Middle frontal gyrus (tissue), 1 donor: Measurements from ENCODE around the gene ANTXRL.
"Not testable (repeated sequence)": the region's sequence is repeated elsewhere in the genome, so short reads cannot be mapped to it uniquely, and the experiment has no call there.

ENCODE experiments used
- DNase-seq: peaks from one replicate; pipeline ENCODE4 v3.0.0-alpha.2; 2015; ENCODE audit warnings: low spot score; ENCODE audit errors: extremely low spot score

Gene ANTXRL

DNA sequence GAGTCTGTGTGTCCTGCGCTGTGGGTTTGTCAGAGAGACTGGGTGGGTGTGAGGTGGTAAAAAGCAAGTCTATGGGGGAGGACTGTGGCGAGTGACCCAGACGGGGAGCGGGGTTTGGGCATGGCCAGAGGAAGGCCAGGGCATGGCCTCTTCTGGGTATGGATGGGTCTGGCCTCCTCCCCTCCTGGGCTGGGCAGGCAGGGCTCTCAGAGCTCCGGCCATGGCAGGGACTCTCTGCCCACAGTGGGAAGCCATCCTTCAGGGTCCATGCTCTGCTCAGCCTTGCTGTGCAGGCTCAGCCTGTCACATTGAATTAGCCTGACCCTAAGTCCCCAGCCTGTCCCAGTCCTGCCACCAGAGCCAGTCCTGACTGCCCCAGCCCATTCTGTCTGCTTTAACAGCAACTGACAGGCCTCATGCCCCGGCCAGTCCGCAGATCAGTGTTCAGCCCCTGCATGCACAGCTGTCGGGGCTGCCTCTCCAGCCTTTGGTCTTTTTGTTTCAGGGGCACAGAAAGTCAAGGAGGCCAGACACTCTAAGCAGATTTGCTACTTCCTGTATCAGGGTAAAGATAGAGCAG lies 7.9 kb downstream of the ANTXRL start:
- DNase-seq = no peak

DNA sequence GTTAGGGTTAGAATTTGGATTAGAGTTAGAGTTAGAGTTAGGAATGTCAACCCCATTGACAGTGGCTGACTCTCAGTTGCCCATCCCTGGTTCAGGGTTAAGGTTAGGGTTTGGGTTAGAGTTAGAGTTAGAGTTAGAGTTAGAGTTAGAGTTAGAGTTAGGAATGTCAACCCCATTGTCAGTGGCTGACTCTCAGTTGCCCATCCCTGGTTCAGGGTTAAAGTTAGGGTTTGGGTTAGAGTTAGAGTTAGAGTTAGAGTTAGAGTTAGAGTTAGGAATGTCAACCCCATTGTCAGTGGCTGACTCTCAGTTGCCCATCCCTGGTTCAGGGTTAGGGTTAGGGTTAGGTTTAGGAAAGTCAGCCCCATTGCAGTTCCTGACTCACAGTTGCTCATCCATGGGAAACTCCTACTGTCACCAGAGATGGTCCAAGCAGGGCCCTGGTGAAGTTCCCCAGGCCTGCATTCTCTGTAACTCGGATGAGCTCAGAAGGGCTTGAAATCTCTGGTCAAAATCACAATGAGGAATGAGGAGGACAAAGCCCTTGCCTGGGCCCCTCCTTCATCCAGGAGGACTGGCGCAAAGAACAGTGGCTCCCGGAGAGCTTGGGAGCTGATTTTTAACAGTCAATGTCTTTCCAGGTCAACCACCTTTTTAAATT lies 8.7 kb downstream of the ANTXRL start:
- not testable (repeated sequence) for DNase-seq

DNA sequence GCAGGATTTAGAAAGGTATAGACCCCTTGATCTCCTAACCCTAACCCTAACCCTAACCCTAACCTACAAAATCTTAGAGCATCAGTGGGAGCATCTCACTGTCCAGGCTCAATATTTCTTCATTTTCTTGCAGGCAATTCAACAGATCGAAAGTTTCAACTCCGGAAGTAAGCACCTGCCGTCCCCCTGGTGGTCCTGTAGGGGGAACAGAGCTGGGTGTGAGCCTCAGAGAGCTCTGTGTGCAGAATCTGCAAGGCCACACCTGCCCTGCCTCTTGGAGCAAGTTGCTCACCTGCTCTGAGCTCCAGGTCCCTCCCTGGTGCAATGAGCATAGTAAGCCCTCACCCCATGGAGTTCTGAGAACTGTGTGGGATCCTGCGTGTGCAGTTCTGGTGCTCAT lies 9.3 kb downstream of the ANTXRL start:
- not testable (repeated sequence) for DNase-seq

DNA sequence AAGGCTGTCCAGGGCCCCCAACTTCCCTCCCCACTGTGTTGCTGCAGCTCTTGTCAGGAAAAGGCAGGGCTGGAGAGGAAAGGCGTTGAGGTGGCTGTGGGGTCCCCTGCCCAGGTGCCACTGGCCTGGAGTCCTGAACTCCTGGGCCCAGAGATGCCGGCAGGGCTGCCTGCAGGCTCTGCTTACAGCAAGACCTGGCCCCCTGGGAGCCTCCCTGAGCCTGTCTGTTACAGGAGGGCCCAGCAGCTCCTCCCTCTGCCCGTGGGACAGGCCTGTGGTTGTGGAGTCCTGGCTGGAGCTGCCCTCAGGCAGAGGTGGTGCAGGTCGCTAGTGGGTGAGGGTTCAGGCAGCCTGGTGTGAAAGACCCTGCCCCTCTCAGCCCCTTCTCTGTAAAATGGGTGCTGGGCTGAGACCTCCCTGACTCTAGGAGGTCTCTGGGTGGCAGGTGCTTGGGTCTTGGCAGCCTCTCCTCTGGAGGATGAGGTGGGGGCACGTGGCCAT lies 9.9 kb downstream of the ANTXRL start:
- no peak for DNase-seq

DNA sequence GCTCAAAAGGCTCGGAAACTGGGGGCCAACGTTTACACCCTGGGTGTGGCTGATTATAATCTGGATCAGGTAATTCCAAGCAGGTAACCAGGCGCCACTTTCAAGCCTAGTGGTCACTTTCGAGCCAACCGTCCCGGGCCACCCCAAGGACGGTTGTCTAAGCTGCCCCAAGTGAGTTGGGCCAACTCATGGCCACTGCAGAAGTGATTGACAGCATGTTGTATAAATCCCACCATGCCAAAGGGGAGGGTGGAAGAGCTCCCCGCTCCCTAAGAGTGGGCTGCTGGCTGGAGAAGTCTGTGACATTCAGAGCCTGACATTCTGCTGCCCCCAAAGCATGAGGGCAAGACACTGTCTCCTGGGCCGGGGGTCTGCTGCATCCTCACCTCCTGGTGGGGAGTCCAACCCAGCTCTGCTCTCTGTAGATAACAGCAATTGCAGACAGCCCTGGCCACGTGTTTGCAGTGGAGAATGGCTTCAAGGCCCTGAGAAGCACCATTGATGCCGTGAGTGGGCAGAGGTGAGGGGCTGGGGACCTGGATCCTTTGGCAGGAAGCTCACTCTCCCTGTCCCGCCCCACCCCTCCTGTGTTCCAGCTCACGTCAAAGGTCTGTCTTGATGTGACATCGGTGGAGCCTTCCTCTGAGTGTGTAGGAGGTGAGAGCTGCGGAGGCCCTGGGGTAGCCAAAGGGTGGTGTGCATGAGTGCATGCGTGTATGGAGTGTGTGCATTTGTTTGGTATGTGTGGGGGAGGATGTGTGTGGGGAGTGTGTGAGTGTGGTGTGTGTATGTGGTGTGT lies 10.8 kb downstream of the ANTXRL start:
- no peak for DNase-seq

DNA sequence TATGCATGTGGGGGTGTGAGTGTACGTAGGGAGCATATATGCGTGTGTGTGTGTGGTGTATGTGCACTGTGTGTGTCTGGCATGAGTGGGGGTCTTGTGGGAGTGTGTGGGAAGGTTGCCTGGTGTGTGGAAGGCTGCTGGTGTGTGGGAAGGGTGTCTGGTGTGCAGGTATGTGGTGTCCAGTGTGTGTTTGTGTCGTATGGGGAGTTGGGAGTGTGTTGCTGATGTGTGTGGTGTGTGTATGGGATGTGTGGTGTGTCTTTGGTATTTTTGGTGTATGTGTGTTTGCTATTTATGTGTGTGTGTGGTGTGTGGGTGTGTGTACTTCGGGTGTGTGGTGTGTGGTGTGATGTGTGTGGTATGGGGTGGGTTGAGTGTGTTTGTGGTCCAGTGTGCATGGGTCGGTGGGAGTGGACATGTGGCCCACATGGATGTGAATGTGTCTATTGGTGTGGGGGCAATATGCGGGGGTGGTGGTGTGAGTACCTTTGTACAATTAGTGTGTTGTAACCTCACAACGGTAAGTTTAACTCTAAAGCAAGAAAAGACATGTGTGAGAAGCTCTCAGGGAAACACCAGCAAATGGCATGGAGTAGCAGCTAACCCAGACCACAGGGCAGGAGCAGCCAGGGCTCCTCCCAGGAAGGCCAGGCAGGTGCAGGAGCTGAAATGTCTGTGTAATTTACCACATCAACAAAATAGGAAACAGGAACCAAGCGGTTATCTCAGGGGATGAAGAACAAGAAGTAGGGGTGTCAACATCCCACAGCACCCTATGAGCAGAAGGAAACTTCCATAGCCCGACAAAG lies 11.9 kb downstream of the ANTXRL start:
- DNase-seq = no peak

DNA sequence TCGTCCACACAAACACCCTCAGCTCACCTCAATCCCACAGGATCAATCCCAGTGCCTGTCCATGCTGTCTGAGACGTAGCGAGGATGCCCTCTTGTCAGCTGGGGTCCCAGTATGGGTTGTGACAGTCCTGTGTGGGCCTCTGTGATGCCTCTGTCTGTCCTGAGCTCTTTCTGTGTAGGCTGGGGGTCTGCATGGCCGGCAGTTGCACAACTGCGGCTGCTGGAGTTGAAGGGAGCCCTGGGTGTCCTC lies 12.4 kb downstream of the ANTXRL start:
- DNase-seq = no peak

DNA sequence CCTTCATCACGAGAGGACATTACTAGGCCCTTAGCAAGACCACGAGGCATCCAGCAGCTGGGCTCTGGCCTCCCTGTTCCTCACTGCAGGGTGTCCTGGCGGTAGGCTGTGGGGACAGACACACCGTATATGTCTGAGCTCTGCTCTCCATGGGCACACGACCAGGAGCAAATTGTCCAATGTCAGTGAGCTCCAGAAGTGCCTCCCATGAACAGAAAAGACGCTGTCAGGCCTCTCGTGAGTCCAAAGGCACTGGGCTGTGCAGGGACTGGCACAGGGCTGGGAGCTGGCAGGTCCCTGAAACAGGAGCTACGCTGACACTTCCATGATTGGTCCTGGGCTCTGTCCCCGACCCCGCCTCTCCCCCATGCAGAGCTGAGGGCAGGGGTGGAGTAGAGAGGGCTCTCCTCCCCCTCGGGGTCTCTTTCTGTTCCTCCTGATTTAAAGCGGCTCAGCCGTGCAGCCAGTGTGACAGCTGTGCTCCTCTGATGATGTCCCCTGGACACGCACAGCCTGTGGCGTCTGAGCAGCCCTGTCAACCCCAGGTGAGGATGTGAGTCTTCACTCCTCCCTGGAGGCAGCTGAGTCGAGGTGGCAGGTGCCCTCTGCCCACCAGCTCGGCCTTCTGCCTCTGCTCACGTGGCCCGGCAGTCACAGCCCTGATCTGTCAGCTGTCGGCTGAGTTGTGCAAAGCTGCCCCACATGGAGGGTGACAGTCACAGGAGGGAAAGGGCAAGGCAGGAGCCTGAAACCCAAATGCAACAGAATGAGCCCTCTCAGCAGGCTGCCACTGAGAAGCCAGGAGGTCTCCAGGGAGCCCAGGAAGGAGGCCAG lies 13.0 kb downstream of the ANTXRL start:
- no peak for DNase-seq

DNA sequence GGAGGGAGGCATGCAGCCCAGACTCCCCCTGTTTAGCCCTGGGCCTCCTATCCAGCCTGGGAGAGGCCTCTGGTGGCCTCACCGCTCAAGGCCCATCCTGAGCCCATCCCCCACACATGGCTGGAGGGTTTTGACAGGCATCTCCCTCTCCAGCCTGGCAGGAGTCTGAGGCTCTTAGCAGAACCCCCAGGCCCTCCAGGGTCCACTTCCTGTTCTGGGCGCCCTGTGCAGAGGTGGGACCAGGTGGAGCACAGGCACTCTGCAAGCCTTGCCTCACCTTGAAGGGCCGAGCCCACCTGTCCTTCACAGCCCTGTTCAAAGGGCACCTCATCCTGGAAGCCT lies 13.5 kb downstream of the ANTXRL start:
- DNase-seq = not testable (repeated sequence)

DNA sequence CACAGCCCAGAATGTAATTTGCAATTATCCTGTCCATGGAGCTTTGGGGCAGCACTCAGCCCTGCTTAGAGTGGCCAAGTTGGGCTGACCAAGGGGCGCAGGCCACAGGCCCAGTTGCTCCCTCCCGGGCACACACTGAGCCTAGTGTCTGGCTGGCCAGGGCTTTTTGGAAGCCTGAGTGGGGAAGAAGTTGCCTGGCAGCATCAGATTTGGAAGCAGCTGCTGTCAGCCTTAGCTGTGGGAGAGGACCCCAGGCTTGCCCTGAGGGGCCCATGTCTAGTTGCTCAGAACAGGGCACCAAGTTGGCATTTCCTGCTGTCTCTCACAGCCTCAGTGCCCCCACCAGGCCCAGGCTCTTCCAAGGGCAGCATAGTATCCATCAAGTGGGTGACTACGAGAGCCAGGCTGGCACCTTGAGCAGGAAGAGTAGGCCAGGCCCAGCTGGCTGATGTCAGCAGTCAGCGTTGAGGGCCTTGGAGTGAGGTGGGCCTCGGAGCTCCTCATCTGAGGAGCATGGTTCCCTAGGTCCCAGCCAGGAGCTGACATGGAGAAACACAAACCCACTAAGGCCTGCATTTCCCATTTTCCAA lies 14.4 kb downstream of the ANTXRL start:
- no peak for DNase-seq

DNA sequence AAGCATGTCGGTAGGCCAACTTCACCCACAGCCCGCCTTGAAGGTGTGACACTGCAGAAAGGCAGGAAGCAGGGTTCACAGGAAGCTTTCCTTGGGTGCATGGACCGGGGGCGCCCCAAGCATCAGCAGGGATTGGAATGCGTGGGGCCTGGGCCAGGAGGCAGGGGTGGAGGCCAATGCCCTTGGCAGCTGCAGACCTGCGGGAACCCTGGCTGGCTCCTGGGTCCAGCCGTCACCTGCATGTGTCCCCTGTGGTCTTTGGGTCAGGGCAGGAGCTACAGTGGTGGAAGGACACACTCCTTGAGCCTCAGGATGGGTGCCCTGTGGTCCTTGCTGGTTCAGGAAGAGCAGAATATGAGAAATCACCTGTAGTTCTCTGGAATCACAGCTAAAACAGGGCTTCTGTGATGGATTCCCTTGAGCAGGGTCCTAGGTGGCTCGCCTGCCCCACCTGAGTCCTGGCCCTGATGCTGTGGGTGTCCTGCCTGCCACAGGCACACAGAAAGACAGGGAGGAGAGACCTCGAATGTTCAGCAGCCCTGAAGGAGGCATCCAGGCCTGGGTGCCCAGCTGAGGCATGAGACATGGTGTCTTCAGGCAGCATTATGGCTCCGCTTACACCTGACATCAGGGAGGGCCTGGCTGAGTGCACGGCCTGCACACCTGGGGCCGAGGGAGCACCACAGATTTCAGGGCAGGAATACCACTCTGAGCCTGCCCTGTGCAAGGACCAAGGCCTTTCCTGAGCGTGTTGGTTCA lies 15.1 kb downstream of the ANTXRL start:
- DNase-seq = no peak

DNA sequence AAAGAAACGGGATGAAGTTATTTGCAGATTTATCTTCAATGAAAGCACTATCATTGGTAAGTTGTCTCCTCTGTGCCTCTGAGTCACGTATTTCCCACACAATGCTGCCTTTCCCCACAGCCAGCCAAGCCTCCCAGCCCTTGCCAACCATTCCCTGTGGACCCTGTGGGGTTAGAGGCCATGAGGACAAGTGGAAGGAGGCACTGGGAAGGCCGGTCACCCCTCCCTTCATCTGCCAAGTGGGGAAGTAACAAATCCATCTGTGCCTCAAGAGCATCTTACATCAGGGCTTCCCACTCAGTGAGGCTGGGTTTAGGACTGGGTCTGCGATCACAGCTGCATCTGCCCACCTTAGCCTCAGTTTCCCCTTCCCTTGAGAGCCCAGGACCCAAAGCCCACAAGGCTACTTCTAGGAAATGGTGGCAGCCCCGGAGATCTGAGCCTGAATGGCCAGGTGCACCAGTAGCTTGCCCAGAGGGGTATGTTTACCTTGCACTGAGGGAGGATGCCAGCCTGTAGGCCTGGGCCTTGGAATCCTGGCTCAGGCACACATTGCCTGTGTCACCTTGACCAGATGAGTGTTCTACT lies 16.1 kb downstream of the ANTXRL start:
- not testable (repeated sequence) for DNase-seq

DNA sequence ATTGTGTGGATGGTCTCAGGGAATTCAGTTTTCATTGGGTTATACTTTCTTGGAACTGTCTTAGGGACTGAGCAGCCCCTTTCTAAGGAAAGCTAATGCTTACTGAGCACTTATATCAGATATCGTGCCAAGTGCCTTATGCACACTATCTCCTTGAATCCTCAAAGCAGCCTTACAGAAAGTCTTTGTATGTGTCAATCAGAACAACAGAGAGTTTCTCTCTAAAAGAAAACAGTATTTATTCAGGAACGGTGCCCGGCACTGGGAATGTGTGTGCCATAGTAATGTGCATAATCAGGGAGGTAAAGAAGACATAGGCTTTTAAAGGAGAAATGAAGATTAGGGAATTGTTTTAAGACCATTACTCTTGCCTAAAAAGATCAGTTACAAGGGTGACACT lies 17.3 kb downstream of the ANTXRL start:
- DNase-seq = no peak

DNA sequence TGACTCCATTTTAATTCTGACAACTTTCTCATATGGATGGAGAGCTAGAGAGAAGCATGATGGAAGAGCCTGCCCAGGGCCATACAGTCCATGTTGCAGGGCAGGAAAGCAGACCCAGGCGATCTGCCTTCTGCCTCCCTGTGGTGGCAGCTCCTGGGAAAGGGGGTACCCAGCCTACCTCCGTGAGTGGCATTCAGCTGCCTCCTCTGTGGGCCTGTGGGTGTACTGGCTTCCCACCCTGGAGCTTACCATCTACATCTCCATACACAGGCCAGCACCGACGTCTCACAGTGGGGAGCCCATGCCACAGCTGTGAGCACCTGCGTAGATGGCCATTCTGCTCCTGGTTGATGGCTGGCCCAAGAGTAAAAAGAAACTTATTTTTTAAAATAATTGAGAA lies 17.9 kb downstream of the ANTXRL start:
- not testable (repeated sequence) for DNase-seq

DNA sequence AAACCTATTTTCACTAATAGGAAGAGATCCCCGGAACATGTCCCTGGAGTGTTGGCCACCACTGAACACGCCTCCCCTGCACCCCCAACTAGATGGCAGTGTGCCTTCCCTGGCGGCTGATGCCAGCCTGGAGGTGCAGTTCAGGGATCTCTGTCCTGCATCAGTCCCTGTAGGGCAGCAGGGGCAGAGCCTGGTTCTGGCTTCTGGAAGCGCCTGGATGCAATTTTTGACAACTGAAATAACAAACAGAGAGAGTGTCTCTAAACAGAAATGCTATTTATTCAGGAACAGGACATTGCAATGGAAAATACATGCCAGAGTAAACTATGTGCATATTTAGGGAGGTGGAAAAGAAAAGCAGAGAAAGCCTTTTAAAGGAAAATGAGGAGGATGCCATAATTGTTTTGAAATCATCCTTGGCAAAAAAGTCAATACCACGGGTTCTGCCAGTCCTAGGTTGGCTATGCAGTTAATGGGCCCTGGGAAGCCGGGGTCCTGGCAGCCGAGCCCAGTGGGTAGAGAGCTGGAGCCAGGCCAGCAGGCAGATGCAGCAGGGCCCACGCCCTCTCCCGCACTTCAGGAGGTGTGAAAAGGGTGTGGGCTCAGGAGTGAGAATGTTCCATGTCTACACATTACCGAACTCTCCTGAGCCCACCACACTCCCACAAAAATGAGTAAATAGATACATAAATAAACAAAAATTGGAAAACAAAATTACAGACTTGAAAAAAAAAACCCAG lies 18.5 kb downstream of the ANTXRL start:
- no peak for DNase-seq

DNA sequence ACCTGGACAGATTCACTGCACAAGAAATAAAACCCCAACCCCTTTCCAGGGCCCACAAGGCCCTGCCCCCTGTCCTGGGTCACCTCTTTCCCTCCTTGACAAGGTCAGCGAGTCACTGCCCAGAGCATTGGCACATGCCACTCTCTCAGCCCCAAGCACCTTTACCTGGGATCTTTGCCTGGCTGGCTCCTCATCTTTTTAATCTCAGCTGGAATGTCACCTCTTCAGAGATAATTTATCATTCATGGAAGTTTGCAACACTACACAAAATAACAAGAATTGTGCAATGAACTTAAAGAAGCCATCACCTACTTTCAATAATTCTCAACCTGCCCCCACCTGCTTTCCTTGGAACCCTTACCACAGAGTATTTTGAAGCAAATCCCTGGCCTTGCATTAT lies 19.2 kb downstream of the ANTXRL start:
- no peak for DNase-seq

DNA sequence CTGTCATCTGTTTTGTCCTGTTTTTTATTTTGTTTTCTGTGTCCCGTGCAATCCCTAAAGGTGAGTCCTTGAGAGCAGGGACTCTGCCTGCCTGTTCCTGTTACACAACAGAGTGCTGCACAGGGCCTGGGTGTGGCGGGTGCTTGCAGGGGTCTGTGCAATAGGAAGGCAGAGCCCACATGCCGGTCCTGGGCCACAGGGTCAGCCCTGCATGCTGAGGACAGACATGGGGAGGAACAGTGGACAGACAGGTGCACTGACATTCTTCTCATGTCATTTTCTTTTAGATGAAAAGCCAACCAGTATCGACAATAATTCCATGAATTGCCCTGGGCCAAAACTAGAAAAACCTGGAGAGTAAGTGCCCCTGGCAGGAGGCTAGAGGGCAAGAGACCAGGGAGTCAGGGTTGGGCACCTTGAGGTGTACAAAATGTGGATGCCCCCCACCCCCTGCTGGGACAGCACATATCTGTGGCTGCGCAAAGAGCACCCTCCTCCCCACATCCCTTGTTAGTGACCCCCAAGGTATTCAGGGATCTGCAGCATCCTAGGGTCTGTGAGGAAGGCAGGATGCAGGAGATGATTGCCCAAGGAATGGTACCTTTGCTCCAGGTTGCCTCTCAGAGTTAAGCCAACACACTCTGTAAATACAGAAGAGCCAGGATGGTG lies 19.9 kb downstream of the ANTXRL start:
- DNase-seq = no peak
